GM13977 (cell line): ENCODE results near the gene MS4A15.
"Not testable (repeated sequence)": the region's sequence is repeated elsewhere in the genome, so short reads cannot be mapped to it uniquely, and the experiment has no call there.

Experiments used
- DNase-seq: peaks from one replicate; pipeline ENCODE4 v3.0.0; 2012; ENCODE audit warnings: low spot score
- CTCF ChIP-seq: IDR thresholded peaks from 2 replicates; pipeline ENCODE4 v1.5.1; 2012; ENCODE audit warnings: mild to moderate bottlenecking, control low read depth; ENCODE audit not compliant: insufficient read depth; ENCODE audit errors: extremely low read depth, missing control alignments
- in situ Hi-C: fragments of 300-500 bp; cut with MboI; formaldehyde crosslinking; loops from one replicate; pipeline ENCODE4 v1.12.0; 2022; ENCODE audit warnings: low sequenced_read_pairs, low pct_unique_long_range_greater_than_20kb, mixed read lengths, inconsistent platforms; ENCODE audit not compliant: unreplicated experiment

The MS4A15 gene

GRCh38 chr11:60748225-60748624 lies 8.4 kb upstream of the MS4A15 start:
- no peak for DNase-seq
- in situ Hi-C loops, result no loop called here
- TF ChIP-seq CTCF, result no peak

GRCh38 chr11:60748821-60749220 lies 7.8 kb upstream of the MS4A15 start:
- in situ Hi-C loops, result no loop called here
- TF ChIP-seq CTCF, result no peak
- no peak for DNase-seq

GRCh38 chr11:60750911-60751310 lies 5.8 kb upstream of the MS4A15 start:
- no peak for DNase-seq
- TF ChIP-seq CTCF, result no peak

GRCh38 chr11:60753309-60753708 lies 3.4 kb upstream of the MS4A15 start:
- TF ChIP-seq CTCF, result no peak
- no peak for DNase-seq
- in situ Hi-C loops, result loop anchor here (25.0 kb wide), 1 partner anchor 391 kb away; no protein-coding TSS in a partner anchor

More at GRCh38 chr11:60750911-60751310, 5.8 kb upstream of the MS4A15 start:
- in situ Hi-C loops, result loop anchor here (25.0 kb wide), 1 partner anchor 389 kb away; no protein-coding TSS in a partner anchor

GRCh38 chr11:60754887-60755286 lies 1.8 kb upstream of the MS4A15 start:
- no peak for TF ChIP-seq CTCF
- DNase-seq, result no peak
- in situ Hi-C loops, result loop anchor here (25.0 kb wide), 1 partner anchor 393 kb away; no protein-coding TSS in a partner anchor

GRCh38 chr11:60757231-60757800 lies 649 bp downstream of the MS4A15 start:
- in situ Hi-C loops, result loop anchor here (25.0 kb wide), 1 partner anchor 395 kb away; no protein-coding TSS in a partner anchor
- TF ChIP-seq CTCF, result no peak
- no peak for DNase-seq

GRCh38 chr11:60758671-60759070 lies 2.0 kb downstream of the MS4A15 start:
- in situ Hi-C loops, result loop anchor here (25.0 kb wide), 1 partner anchor 396 kb away; no protein-coding TSS in a partner anchor
- not testable (repeated sequence) for DNase-seq

- not testable (repeated sequence) for DNase-seq
- in situ Hi-C loops, result loop anchor here (25.0 kb wide), 1 partner anchor 397 kb away; no protein-coding TSS in a partner anchor
Observed at GRCh38 chr11:60759438-60760225, 3.0 kb downstream of the MS4A15 start.
